GM12801 (cell line): ENCODE measurements around the gene PCDH9.

Experiments used
- TF ChIP-seq, protein P1 (sequence below): IDR thresholded peaks from one replicate; pipeline ENCODE4 v1.5.1; 2011; ENCODE audit warnings: control low read depth; ENCODE audit not compliant: insufficient read length; ENCODE audit errors: extremely low read depth

Gene PCDH9

DNA sequence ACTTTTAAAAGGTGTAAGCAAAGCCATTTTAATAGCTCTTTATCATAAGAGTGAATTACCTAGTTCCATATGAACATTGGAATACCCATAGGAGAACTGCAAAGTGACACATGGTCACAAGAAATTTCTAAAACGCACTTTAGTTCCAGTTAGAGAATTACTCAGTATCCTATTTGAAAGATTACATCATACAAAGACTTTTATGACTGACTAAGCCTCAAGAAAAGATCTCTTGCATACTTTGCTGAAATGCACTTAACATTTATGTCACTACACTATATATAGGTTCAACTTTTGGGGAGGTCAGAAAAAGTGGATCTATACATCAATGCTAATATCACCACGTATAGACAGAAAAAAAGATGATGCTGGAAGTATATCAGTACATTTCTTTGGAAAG, 7.1 kb downstream of the PCDH9 start:
- TF ChIP-seq, protein P1, sequence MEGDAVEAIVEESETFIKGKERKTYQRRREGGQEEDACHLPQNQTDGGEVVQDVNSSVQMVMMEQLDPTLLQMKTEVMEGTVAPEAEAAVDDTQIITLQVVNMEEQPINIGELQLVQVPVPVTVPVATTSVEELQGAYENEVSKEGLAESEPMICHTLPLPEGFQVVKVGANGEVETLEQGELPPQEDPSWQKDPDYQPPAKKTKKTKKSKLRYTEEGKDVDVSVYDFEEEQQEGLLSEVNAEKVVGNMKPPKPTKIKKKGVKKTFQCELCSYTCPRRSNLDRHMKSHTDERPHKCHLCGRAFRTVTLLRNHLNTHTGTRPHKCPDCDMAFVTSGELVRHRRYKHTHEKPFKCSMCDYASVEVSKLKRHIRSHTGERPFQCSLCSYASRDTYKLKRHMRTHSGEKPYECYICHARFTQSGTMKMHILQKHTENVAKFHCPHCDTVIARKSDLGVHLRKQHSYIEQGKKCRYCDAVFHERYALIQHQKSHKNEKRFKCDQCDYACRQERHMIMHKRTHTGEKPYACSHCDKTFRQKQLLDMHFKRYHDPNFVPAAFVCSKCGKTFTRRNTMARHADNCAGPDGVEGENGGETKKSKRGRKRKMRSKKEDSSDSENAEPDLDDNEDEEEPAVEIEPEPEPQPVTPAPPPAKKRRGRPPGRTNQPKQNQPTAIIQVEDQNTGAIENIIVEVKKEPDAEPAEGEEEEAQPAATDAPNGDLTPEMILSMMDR = no peak

DNA sequence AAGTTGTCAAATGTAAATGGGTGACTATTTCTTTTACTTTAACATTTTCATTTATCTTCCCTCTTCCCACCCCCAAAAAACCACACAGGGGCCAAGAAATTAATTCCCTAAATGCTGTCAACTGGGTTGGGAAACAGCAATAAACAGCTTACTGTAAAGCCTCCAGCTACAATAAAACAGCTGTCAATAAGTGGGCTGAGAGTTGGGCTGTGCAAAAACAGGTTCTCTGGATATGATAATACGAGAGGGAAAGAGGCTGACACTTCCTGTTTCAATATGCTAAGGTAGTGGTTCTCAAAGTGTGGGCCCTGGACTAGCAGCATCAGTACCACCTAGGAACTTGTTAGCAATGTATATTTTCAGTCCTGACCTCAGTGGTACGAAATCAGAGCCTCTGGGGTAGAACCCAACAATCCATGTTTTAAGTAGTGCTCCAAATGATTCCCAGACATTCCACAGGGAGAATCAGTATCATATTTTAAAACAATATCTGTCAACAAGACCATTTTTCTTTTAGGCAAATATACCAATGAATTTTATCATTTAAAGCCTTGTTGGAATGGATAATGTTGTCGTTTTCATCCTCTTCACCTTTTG, 8.4 kb downstream of the PCDH9 start:
- TF ChIP-seq, protein P1 = no peak

GRCh38 chr13:67219113-67219512, 11.0 kb downstream of the PCDH9 start:
- TF ChIP-seq, protein P1 = no peak

DNA sequence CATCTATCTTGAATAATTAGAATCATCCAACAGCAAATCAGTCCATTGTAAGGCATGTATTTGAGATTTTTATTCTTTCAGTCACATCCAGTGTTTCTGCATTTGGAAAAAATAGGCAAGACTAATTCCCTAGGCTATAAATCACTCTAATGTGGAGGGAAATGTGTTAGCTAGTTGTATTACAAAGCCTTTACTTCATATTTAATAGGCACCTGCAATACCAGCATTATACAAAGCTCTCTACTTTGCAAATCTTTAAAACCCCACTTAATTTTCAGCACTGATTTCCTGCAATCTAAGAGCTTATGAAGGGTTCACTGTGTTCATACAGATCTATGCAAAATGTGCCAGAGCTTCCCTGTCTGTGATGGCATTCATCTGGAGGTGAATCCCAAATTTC, 12.3 kb downstream of the PCDH9 start:
- TF ChIP-seq, protein P1 = no peak

- TF ChIP-seq, protein P1 = no peak
These were observed 13.3 kb downstream of the PCDH9 start for GRCh38 chr13:67216864-67217263.

GRCh38 chr13:67210208-67210607, 19.9 kb downstream of the PCDH9 start:
- TF ChIP-seq, protein P1 = no peak

DNA sequence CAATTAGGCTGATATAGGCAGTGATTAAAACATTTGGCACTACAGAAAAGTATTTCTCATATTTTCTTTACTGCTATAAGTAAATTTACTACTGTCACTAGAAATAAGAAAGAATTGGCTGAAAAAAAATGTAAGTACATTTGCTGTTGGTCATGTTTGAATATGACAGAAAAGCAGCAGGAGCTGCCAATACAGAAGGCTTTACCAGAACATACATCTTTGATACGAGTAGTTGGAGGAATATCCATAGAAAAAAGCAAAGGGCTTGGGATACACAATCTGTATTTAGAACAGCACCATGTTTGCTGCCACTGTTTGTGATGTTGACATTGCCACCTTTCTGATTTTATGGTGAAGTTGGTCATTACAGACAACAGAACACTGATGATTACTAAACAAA, 21.6 kb downstream of the PCDH9 start:
- TF ChIP-seq, protein P1 = no peak
